Gastrocnemius medialis (tissue), 4 donors: Measurements from ENCODE around the gene FGF10.

Experiments
- CTCF ChIP-seq, 5 experiments: fragments of 450-650 bp in 3 of 5; fragments of 200-600 bp in 2 of 5; sonication (generic) in 2 of 5; IDR thresholded peaks in 4 of 5; conservative IDR thresholded peaks in 1 of 5; 1 replicate in 4 of 5; 2 replicates in 1 of 5; pipeline ENCODE4 v1.5.1; 2016 to 2019; ENCODE audit warnings: antibody characterized with exemption in 5 of 5, mild to moderate bottlenecking in 3 of 5, moderate library complexity in 3 of 5
- POLR2A ChIP-seq, 2 donors: fragments of 450-650 bp; IDR thresholded peaks; one replicate each; pipeline ENCODE4 v1.6.1; 2017; ENCODE audit warnings: antibody characterized with exemption in 2 of 2, mild to moderate bottlenecking in 2 of 2, moderate library complexity in 2 of 2

- no peak for TF ChIP-seq CTCF (IDR thresholded peaks at IDR 0.05 in 4 of 5, conservative IDR thresholded peaks at IDR 0.05 in 1 of 5)
- TF ChIP-seq POLR2A (IDR thresholded peaks at IDR 0.05) = no peak
Measured at GRCh38 chr5:44396312-44396711, 7.1 kb upstream of the FGF10 start.
